Mesendoderm (in vitro differentiated cells): ENCODE results near the gene FOXC2.

ENCODE experiments used
- DNase-seq: peaks from one replicate; pipeline ENCODE4 v3.0.0; 2013
- H2AK5ac ChIP-seq: 2 replicates; pipeline ENCODE4 v1.6.1; 2013; ENCODE audit warnings: low read length, inconsistent platforms
- H2BK120ac ChIP-seq: 2 replicates; pipeline ENCODE4 v1.6.1; 2013; ENCODE audit warnings: low read depth, mild to moderate bottlenecking, low read length, moderate library complexity, mixed read lengths
- H2BK15ac ChIP-seq: replicated peaks from 2 replicates; pipeline ENCODE4 v1.6.1; 2013; ENCODE audit warnings: low read depth, mild to moderate bottlenecking, moderate library complexity
- H2BK5ac ChIP-seq: 2 replicates; pipeline ENCODE4 v1.6.1; 2013; ENCODE audit warnings: low read length, inconsistent platforms
- H3K18ac ChIP-seq: 2 replicates; pipeline ENCODE4 v1.6.1; 2013; ENCODE audit warnings: mild to moderate bottlenecking, low read length, mixed read lengths
- H3K23ac ChIP-seq: one replicate; pipeline ENCODE4 v1.6.1; 2013; ENCODE audit warnings: low read length
- H3K27ac ChIP-seq: 2 replicates; pipeline ENCODE4 v1.5.1; 2013; ENCODE audit warnings: low read depth, mild to moderate bottlenecking, inconsistent platforms, low read length, moderate library complexity
- H3K27me3 ChIP-seq: 2 replicates; pipeline ENCODE4 v1.6.1; 2013; ENCODE audit warnings: low read length, control low read depth, mild to moderate bottlenecking, inconsistent platforms; ENCODE audit not compliant: insufficient read depth, poor library complexity
- H3K36me3 ChIP-seq: 2 replicates; pipeline ENCODE4 v1.6.1; 2013; ENCODE audit warnings: low read length, inconsistent platforms; ENCODE audit not compliant: control insufficient read depth, insufficient read depth
- H3K4ac ChIP-seq: one replicate; pipeline ENCODE4 v1.6.1; 2013; ENCODE audit warnings: low read depth, mild to moderate bottlenecking, low read length, moderate library complexity
- H3K4me1 ChIP-seq: 2 replicates; pipeline ENCODE4 v1.6.1; 2013; ENCODE audit warnings: low read depth, low read length, inconsistent platforms; ENCODE audit not compliant: control insufficient read depth
- H3K4me2 ChIP-seq: 2 replicates; pipeline ENCODE4 v1.6.1; 2013; ENCODE audit warnings: low read length
- H3K4me3 ChIP-seq: 2 replicates; pipeline ENCODE4 v1.5.1; 2013; ENCODE audit warnings: mild to moderate bottlenecking, low read length
- H3K56ac ChIP-seq: one replicate; pipeline ENCODE4 v1.6.1; 2013; ENCODE audit warnings: low read length
- H3K79me1 ChIP-seq: 2 replicates; pipeline ENCODE4 v1.6.1; 2013; ENCODE audit warnings: low read length, inconsistent platforms
- H3K79me2 ChIP-seq: 2 replicates; pipeline ENCODE4 v1.6.1; 2013; ENCODE audit warnings: mild to moderate bottlenecking, low read length; ENCODE audit not compliant: control insufficient read depth, insufficient read depth
- H3K9ac ChIP-seq: 2 replicates; pipeline ENCODE4 v1.6.1; 2013; ENCODE audit warnings: low read length, inconsistent platforms
- H4K5ac ChIP-seq: one replicate; pipeline ENCODE4 v1.6.1; 2013; ENCODE audit warnings: low read length
- H4K8ac ChIP-seq: one replicate; pipeline ENCODE4 v1.6.1; 2013; ENCODE audit warnings: low read depth, mild to moderate bottlenecking, control low read depth, low read length, moderate library complexity
- WGBS: extraction: QIAGEN DNeasy Blood & Tissue Kit; methylation state at CpG from one replicate; pipeline ENCODE4 v1.1.7; 2013; ENCODE audit warnings: low lambda C conversion rate, missing lambda C conversion rate; ENCODE audit not compliant: insufficient coverage; ENCODE audit errors: extremely low coverage; 5-methylcytosine and 5-hydroxymethylcytosine counted together

Gene FOXC2

DNA sequence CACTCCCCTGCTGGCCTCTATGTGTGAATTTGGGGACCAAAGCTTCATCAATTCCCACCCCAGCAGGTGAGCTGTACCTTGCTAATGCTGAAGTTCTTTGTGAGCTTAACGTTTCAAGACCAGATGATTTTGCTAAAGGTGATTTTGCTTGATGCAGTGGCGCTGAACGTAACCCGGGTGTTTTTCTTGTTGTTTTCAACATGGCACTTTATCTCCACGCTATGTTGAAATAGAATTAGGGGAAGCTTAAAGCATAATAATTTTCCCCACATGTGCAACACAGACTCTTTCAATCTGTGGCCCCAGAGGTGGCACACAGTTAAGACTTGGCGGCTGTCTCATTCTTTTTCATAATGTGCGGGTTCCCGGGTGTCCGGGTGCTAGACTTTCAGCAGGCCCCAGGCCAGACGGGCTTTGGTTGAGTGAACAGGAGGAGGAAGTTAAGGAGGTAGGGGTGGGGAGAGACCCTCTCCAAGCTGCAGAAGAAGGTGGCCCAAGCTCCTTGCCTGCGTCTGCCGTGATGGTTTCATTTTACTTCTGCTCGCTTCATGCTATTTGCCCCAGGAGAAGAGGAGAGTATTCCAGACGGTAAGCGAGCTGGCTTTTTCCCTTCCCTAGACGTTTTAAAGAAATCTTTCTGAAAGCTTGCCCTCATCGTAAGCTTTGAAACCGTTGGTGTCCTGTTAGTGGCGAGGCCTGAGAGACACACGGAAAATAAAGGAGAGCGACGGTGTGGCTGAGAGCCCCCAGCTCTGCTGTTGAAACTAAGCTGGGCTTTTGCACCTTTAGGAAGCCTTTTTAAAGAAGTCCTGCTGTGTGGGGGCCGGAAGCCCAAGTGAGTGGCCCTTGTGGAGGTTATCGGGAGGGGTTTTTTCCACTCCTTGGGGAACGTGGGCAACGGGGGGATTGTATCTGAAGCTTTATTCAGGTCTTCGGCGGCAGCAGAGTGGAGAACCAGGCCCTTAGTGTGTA is 4.2 kb downstream of the FOXC2 start:
- no peaks in the 10 kb centered on the region for H3K36me3 ChIP-seq
- H2AK5ac ChIP-seq: no peak overlapping the region
- H3K27me3 ChIP-seq: peaks cover 76% of the 10 kb centered on the region
- H3K79me2 ChIP-seq: no peaks in the 10 kb centered on the region
- no peak overlapping the region for H3K27ac ChIP-seq
- no peaks in the 10 kb centered on the region for H3K79me1 ChIP-seq
- H2BK120ac ChIP-seq: no peak overlapping the region
- H2BK5ac ChIP-seq: no peak overlapping the region
- no peak overlapping the region for H3K4me2 ChIP-seq
- H3K23ac ChIP-seq: peak overlapping the region; percentile 6
- no peak overlapping the region for H3K4me3 ChIP-seq
- H4K8ac ChIP-seq: no peak overlapping the region
- no CpG with 5 or more reads among the region's 28 CpGs for WGBS
- DNase-seq: peak; percentile 33
- peaks cover 12% of the 10 kb centered on the region for H3K4me1 ChIP-seq
- peak overlapping the region; percentile 21 for H3K18ac ChIP-seq
- H2BK15ac ChIP-seq: no peak overlapping the region
- peak overlapping the region; percentile 22 for H3K56ac ChIP-seq
- H3K4ac ChIP-seq: no peak overlapping the region
- no peak overlapping the region for H4K5ac ChIP-seq
- no peak overlapping the region for H3K9ac ChIP-seq

GRCh38 chr16:86571530-86571915 is 4.9 kb downstream of the FOXC2 start:
- Histone ChIP-seq H3K23ac (peak overlapping the region; percentile 6), H2AK5ac (no peak overlapping the region), H3K79me1 (no peaks in the 10 kb centered on the region), H4K8ac (no peak overlapping the region), H3K27me3 (peaks cover 72% of the 10 kb centered on the region), H3K4me2 (no peak overlapping the region), H3K79me2 (no peaks in the 10 kb centered on the region), H2BK120ac (no peak overlapping the region), H2BK15ac (no peak overlapping the region), H4K5ac (no peak overlapping the region), H3K4me1 (peaks cover 12% of the 10 kb centered on the region), H2BK5ac (no peak overlapping the region), H3K56ac (peak overlapping the region; percentile 22), H3K4me3 (no peak overlapping the region), H3K36me3 (no peaks in the 10 kb centered on the region), H3K27ac (no peak overlapping the region), H3K4ac (no peak overlapping the region), H3K18ac (peak overlapping the region; percentile 21), H3K9ac (no peak overlapping the region)
- peak; percentile 6 for DNase-seq
- no CpG with 5 or more reads among the region's 10 CpGs for WGBS

DNA sequence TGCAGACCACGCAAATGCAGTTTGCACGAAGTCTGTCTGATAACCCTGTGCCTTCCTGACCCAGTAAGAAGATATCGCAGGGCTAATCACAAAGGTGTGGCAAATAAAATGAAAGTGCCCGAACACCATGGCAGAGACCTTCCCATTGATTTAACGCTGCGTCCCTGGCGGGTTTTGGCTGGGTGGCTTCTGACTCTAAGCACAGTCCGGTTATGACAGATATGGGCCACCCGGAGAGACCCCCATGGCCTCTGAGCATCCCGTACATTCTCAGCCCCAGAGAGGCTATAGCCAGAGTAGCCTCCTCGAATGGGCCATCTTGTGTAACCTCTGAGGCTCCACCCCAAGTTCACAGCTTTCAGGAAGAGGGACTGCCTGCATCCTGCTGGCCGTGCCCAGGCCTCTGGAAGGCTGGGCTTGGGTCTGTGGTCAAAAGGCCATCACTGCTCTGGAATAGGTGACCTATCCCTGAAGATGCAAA is 5.5 kb downstream of the FOXC2 start:
- Histone ChIP-seq H3K4me1 (peaks cover 15% of the 10 kb centered on the region), H3K27me3 (peaks cover 77% of the 10 kb centered on the region), H3K79me1 (no peaks in the 10 kb centered on the region), H2AK5ac (no peak overlapping the region), H2BK120ac (no peak overlapping the region), H3K4me2 (no peak overlapping the region), H3K79me2 (no peaks in the 10 kb centered on the region), H3K23ac (no peak overlapping the region), H2BK5ac (no peak overlapping the region), H2BK15ac (no peak overlapping the region), H3K27ac (no peak overlapping the region), H3K4ac (no peak overlapping the region), H4K5ac (no peak overlapping the region), H3K4me3 (no peak overlapping the region), H3K56ac (no peak overlapping the region), H3K9ac (no peak overlapping the region), H3K36me3 (no peaks in the 10 kb centered on the region), H3K18ac (no peak overlapping the region), H4K8ac (no peak overlapping the region)
- peak; percentile 48 for DNase-seq
- WGBS: no CpG with 5 or more reads among the region's 12 CpGs

DNA sequence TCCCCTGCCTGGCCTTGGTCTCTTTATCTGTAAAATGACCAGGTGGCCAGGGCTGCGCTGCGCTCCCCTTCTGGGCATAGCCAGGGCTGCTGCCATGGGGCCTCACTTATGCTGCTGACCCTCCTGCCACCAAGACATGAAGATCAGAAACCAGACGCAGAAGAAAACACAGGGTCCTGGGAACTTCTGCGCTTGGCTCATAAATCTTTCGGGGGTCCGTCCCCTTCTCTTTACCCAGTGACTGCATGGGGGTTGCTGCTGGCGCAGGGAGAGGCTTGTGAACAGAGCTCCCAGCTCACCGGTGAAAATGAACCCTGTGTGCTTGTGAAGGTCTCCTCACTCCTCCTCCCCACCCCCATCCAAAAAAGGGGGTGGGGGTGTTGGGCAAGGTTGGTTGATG is 6.0 kb downstream of the FOXC2 start:
- Histone ChIP-seq H4K8ac (no peak overlapping the region), H4K5ac (no peak overlapping the region), H2BK15ac (no peak overlapping the region), H3K79me2 (no peaks in the 10 kb centered on the region), H3K4me2 (no peak overlapping the region), H2AK5ac (no peak overlapping the region), H3K9ac (no peak overlapping the region), H3K4me1 (peaks cover 17% of the 10 kb centered on the region), H3K18ac (no peak overlapping the region), H3K36me3 (no peaks in the 10 kb centered on the region), H3K4me3 (no peak overlapping the region), H3K79me1 (no peaks in the 10 kb centered on the region), H3K56ac (no peak overlapping the region), H3K27ac (no peak overlapping the region), H3K27me3 (peaks cover 79% of the 10 kb centered on the region), H3K23ac (no peak overlapping the region), H2BK5ac (no peak overlapping the region), H3K4ac (peak overlapping the region; percentile 17), H2BK120ac (no peak overlapping the region)
- peak; percentile 27 for DNase-seq
- WGBS: no CpG with 5 or more reads among the region's 8 CpGs

- peak; percentile 92 for DNase-seq
- H3K4me3 ChIP-seq: no peak overlapping the region
- no peak overlapping the region for H3K4me2 ChIP-seq
- no peaks in the 10 kb centered on the region for H3K79me2 ChIP-seq
- H3K27ac ChIP-seq: no peak overlapping the region
- H3K36me3 ChIP-seq: no peaks in the 10 kb centered on the region
- no peak overlapping the region for H3K9ac ChIP-seq
- H3K18ac ChIP-seq: no peak overlapping the region
- no peak overlapping the region for H2AK5ac ChIP-seq
- H2BK5ac ChIP-seq: no peak overlapping the region
- no peak overlapping the region for H3K56ac ChIP-seq
- H2BK120ac ChIP-seq: no peak overlapping the region
- H3K79me1 ChIP-seq: no peaks in the 10 kb centered on the region
- peaks cover 79% of the 10 kb centered on the region for H3K27me3 ChIP-seq
- H3K23ac ChIP-seq: no peak overlapping the region
- no peak overlapping the region for H4K8ac ChIP-seq
- H4K5ac ChIP-seq: no peak overlapping the region
- peaks cover 17% of the 10 kb centered on the region for H3K4me1 ChIP-seq
- WGBS: no CpG with 5 or more reads among the region's 8 CpGs
- H2BK15ac ChIP-seq: no peak overlapping the region
- no peak overlapping the region for H3K4ac ChIP-seq
These were observed 6.6 kb downstream of the FOXC2 start for GRCh38 chr16:86573215-86573614.
